Cardiac fibroblast (primary cell): Measurements from ENCODE around the gene ENTHD1.
"Not testable (repeated sequence)": the region's sequence is repeated elsewhere in the genome, so short reads cannot be mapped to it uniquely, and the experiment has no call there.

Experiments used
- DNase-seq, 2 donors: peaks; one replicate each; pipeline versions ENCODE4 v3.0.0 to v3.0.0-alpha.2; 2010; ENCODE audit warnings: low read depth in 2 of 2
- H3K4me3 ChIP-seq, 2 donors: replicated peaks in 1 of 2; 1 replicate in 1 of 2; 2 replicates in 1 of 2; pipeline ENCODE4 v1.5.1; 2011; ENCODE audit warnings: low read depth in 2 of 2, low read length in 2 of 2, mild to moderate bottlenecking in 2 of 2, moderate library complexity in 1 of 2
- TF ChIP-seq, protein P1 (sequence below): IDR thresholded peaks from one replicate; pipeline ENCODE4 v1.5.1; 2011; ENCODE audit warnings: low read depth, mild to moderate bottlenecking, low read length, inconsistent platforms

ENTHD1 gene

DNA sequence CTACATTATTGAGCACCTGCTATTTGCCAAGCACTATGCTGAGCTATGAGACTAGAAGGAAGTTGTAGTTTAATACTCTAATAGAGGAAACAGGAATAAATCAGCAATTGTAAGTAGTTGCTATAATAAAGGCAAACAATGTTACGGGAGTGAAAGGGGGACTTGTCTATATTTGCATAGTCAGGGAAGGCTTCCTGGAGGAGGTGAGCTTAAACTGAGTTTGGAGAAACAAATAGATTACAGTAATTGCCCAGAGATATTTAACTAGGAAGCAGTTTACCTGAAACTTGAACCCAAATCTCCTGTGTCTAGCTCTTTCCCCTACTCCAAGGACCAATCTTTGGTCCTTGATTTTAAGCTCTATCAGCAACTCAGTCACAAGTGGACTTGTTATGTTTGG is 2.1 kb upstream of the ENTHD1 start:
- H3K4me3 ChIP-seq, result no peak overlapping the region
- no peak for DNase-seq
- TF ChIP-seq, protein P1, sequence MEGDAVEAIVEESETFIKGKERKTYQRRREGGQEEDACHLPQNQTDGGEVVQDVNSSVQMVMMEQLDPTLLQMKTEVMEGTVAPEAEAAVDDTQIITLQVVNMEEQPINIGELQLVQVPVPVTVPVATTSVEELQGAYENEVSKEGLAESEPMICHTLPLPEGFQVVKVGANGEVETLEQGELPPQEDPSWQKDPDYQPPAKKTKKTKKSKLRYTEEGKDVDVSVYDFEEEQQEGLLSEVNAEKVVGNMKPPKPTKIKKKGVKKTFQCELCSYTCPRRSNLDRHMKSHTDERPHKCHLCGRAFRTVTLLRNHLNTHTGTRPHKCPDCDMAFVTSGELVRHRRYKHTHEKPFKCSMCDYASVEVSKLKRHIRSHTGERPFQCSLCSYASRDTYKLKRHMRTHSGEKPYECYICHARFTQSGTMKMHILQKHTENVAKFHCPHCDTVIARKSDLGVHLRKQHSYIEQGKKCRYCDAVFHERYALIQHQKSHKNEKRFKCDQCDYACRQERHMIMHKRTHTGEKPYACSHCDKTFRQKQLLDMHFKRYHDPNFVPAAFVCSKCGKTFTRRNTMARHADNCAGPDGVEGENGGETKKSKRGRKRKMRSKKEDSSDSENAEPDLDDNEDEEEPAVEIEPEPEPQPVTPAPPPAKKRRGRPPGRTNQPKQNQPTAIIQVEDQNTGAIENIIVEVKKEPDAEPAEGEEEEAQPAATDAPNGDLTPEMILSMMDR, result no peak

DNA sequence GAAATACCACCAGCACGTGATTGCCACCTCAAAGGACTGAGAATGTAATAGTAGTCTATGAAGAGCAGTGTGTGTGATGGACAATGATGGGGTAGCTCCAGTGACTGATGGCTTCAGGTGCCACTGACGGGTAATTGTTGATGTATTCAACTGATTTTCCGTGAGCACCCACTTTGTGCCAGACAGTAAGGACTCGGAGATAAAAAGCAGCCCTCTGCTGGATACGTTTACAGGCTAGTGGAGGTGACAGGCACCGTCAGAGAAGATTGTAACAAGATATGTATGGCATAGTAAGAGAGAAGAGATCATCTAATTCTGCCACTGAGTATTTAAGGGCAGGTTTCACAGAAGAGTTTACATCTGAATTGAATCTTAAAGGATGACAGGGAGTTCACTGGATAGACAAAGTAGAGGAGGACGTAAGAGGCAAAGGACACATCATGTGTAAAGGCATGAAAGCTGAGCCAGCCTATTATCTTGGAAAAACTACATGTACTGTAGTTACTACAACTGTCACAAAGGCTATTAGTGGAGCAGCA is 1.1 kb upstream of the ENTHD1 start:
- H3K4me3 ChIP-seq, result no peak overlapping the region
- TF ChIP-seq, protein P1, result no peak
- DNase-seq, result no peak

DNA sequence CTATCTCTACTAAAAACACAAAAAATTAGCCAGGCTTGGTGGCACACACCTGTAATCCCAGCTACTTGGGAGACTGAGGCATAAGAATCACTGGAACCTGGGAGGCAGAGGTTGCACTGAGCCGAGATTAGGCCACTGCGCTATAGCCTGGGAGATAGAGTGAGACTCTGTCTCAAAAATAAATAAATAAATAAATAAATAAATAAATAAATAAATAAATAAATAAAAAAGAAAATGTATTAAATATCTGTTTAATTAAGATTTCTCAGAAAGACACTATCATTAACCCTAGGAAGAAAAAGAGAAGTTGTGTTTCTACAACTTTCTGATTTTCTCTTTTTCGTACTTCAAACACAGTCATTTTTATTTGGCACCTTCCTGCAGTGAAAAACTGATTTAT is 3.6 kb downstream of the ENTHD1 start:
- DNase-seq, result not testable (repeated sequence)

DNA sequence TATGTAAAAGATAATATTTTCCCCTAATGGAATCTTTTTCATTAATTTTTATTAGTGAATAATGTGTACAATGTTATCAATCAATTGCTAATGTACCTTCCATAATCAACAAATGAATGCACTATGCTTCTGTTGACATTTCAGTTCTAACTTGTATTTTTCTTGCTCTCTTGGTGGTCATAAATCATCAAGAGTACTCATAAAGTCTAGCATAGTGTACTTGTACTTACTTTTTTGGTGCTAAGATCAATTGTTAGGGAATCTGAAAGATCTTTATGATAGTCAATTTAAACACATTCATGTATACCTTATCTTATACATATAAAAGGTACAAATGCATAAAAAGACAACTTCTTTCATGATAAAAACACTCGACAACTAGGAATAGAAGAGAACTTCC is 10.5 kb downstream of the ENTHD1 start:
- DNase-seq, result no peak
- TF ChIP-seq, protein P1, result no peak
- H3K4me3 ChIP-seq, result no peak overlapping the region

More for the DNA sequence above, 3.6 kb downstream of the ENTHD1 start:
- not testable (repeated sequence) for H3K4me3 ChIP-seq

DNA sequence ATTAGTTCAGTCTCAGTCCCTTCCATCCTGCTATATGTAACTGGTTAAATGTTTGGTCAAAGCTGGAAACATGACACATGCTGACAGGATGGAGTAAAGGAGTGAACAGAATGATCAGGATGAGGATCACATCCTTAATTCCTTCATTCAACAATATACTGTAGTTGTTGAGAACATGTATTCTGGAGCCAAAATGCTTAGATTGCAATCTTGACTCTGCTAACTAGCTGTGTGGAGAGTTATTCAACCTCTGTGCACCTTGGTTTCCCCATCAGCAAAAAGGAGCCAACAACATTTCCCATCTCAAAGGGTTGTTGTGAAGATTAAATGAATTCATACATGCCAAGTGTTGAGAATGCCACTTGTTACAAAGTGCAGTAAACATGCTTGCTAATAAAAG is 12.8 kb downstream of the ENTHD1 start:
- TF ChIP-seq, protein P1, result no peak
- no peak overlapping the region for H3K4me3 ChIP-seq
- DNase-seq, result no peak

DNA sequence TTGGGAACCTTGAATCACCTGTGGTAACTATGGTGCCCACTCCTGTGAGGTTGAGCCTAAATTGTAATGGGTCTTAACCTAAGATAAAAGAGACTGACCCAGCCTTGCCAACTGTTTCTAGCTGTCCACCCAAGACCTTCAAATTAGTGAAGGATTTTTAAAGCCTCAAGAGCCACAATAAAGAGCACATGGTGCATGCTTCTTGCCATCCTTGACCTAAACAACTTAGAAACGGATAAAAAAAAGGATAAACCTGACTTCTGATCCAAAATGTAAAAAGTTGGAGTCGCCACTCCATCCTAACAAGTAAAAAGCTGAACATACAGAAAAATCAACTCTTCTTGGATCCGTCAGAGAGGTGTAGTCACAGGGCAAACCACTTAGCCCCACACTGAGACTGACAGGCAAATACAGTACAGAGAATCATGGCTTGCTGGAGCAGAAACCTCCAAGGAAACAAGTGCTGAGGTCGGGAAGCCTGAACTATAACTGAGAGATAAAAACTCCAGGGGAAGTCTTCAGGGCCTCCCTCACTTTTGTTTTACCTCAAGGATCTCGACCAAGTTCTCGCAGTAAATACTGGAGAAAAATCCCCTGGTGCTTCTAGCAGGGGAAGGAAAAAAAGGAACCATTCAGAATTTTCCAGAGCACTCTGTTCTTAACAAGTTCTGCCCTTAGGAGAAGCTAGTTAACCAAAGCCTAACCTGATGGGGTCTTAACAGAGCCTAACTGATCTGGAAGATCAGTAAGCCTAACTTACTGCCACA is 16.3 kb downstream of the ENTHD1 start:
- TF ChIP-seq, protein P1, result no peak
- no peak overlapping the region for H3K4me3 ChIP-seq

DNA sequence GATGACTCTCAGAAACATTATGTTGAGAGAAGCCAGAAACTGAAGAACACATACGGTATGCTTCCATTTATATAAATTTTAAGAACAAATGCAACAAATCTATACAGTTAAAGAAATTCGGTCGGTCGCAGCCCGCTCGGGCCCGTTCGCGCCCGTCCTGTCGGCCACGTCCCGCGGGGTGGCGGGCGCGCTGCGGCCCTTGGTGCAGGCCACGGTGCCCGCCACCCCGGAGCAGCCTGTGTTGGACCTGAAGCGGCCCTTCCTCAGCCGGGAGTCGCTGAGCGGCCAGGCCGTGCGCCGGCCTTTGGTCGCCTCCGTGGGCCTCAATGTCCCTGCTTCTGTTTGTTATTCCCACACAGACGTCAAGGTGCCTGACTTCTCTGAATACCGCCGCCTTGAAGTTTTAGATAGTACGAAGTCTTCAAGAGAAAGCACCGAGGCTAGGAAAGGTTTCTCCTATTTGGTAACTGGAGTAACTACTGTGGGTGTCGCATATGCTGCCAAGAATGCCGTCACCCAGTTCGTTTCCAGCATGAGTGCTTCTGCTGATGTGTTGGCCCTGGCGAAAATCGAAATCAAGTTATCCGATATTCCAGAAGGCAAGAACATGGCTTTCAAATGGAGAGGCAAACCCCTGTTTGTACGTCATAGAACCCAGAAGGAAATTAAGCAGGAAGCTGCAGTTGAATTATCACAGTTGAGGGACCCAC is 18.2 kb downstream of the ENTHD1 start:
- not testable (repeated sequence) for DNase-seq, H3K4me3 ChIP-seq

More for the DNA sequence above, 16.3 kb downstream of the ENTHD1 start:
- no peak for DNase-seq

DNA sequence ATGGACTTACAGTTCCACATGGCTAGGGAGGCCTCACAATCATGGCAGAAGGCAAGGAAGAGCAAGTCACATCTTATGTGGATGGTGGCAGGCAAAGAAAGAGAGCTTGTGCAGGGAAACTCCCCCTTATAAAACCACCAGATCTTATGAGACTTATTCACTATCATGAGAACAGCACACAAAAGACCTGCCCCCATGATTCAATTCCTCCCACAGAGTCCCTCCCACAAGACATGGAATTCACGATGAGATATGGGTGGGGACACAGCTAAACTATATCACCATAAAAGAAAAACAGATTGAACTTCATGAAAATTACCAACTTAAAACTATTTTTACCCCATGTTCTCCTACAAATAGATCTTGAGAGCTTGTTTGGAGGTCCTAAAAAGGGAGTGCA is 19.6 kb downstream of the ENTHD1 start:
- TF ChIP-seq, protein P1, result no peak
- DNase-seq, result no peak
- H3K4me3 ChIP-seq, result no peak overlapping the region
